Measurements from ENCODE around the gene GAS6.
"Not testable (repeated sequence)": the region's sequence is repeated elsewhere in the genome, so short reads cannot be mapped to it uniquely, and the experiment has no call there.

GAS6 gene

DNA sequence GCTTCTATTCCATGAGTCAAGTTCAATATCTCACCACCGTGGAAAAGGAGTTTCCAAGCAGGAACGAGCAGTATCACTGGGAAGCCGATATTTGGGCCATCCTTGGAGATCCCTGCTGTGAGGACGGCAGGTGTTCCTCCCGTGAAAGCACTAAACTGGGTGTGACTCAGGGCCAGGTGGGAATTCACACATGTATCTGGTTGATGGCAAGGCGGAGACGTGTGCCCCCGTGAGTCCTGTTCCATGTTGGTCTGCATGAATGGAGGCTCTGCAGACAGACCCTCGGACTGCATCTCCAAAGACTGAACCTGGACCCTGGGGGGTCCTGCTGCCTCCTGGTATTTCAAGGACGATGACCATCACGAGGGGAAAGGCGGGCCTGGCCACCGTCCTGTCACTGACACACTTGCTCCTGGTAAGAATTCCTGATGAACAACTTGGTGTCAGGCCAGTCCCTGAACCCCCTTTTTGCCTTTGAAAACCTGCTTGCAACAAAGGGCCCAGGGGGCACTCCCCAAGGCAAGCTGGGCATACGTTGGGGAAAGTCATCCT is 22.8 kb upstream of the GAS6 start:
- no peak for DNase-seq

DNA sequence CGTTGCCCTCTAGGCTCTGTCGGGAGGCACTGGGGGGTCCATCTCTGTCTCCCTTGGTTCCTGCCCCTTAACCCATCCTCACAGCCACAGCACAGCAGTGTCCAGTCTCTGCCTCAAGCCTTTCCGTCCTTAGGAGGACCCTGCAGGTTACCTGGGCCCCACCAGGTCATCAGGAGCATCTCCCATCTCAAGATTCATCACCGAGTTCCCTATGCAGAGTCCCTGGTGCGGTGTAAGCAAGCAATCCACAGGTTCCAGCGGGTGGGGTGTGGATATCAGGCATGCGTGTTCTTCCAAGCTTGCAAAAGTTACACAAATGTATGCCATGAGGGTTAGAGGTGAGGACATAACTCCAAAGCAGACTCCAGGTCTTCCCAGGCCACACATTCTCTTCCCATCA is 20.9 kb upstream of the GAS6 start:
- DNase-seq = no peak

DNA sequence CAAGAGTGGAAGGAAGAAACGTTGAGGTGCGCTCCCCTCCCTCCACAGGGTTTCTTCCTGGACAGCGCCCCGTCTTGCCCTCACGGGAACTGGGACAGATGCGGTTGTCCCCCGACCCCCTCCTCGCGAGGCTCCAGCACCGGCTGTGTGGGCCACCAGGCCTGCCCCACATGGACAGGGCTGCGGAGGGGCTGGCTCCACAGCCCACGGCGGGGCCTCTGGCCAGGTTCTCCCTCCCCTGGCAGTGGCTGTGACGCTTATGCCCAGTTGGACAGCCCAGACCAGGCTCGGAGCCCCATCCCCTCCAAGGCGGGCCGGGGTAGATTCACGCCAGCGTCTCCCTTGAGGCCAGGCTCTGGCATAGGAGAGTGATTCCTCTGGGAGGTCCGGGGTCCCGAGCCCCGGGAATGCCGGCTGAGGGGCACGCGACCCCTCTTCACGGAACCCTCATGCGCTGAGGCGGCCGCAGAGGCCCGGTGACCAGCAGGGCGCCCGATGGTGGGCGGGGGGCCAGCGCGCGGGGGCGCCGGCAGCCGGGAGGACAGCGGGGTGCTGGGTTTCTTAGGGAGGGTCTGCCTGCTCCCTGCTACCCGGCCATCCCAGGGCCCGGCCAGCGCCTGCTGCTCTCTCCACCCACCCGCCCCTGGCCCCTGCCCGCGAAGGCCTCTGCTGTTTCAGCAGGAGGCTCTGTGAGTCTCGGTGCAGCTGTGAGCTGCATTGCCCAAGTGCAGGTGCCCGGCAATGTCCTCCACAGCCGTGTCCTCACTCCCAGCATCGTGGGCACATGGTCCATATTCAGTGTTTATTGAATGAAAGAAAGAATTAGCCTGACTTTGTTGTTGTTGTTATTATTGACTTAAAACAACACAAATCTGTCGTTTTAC is 20.3 kb upstream of the GAS6 start:
- DNase-seq = no peak

DNA sequence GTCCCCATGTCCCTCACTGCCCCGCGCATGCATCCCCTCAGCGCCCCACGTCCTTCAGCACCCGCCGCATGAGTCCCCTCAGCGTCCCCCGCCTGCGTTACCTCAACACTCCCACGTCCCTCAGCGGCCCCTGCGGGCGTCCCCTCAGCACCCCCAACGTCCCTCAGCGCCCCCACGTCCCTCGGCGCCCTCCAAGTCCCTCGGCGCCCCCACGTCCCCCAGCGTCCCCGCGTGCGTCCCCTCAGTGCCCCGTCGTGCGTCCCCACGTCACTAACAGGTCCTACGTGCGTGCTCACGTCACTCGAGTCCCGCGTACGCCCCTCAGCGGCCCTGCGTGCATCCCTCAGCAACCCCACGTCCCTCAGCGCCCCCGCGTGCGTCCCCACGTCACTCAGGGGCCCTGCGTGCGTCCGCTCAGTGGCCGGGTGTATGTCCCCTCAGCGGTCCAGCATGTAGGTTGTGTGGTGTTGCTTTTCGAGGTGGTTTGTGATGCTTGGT is 19.5 kb upstream of the GAS6 start:
- DNase-seq = no peak

DNA sequence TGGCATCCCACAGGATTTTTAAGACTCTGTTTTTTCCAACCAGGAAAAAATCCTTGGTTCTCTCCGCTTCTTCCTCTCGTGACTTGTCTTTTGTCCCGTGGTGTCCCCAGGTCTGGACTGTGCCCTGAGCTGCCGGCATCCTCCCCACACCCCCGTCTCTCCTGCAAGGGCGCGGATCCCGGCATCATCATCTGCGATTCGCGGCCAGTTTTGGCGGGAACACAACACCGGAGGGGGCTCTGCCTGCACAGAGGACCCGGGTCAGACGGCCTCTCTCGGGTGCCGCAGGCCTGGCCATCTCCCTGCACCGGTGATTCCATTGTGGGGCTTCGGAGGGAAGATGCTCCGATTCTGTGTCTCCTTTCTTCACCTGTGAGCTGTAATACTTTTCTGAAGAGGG is 18.8 kb upstream of the GAS6 start:
- no peak for DNase-seq

DNA sequence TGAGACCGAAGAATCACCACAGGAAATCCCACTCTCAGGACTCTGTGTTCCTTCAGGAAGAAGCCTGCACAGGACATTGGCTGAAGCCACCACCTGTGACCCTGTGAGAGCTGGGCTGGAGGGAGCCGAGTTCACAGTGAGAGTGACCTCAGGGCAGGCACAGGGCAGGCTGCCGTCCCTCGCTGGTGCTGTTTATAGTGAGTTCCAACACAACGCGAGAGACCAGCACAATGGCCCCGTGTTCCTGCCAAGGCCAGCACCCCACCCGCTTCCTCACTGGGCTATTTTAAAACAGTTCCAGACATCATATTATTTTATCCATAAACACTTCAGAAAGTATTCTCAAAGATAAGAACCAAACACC is 18.4 kb upstream of the GAS6 start:
- no peak for DNase-seq

DNA sequence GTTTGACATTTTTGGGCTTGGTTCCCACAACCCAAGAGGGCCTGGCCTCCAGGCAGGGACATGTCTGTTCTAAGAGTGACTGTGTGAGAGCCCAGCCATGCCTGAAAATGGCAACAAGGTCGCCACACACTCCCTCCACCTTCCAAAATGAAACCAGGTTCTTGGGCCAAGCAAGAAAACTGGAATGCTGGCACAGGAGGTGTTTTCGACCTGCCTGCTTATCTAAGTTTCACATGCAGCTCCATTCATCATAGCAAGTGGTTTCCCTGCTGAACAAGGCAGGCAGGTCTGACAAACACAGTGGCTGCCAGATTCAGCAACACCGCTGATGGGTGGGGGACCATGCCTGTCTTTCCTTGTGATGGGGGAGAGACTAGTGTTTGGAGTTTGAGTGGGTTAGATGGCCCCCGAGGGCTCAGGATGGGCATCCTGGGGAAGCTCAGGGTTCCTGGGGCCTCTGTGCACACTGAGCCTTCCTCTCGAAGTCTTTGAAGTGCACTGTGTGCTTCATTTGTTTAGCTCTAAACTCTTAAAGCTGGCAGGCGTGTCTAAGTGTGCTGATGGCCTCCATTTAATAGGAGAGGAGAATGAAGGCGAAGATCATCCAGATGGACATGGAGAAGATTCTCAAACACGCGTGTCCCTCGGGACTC is 17.9 kb upstream of the GAS6 start:
- no peak for DNase-seq

DNA sequence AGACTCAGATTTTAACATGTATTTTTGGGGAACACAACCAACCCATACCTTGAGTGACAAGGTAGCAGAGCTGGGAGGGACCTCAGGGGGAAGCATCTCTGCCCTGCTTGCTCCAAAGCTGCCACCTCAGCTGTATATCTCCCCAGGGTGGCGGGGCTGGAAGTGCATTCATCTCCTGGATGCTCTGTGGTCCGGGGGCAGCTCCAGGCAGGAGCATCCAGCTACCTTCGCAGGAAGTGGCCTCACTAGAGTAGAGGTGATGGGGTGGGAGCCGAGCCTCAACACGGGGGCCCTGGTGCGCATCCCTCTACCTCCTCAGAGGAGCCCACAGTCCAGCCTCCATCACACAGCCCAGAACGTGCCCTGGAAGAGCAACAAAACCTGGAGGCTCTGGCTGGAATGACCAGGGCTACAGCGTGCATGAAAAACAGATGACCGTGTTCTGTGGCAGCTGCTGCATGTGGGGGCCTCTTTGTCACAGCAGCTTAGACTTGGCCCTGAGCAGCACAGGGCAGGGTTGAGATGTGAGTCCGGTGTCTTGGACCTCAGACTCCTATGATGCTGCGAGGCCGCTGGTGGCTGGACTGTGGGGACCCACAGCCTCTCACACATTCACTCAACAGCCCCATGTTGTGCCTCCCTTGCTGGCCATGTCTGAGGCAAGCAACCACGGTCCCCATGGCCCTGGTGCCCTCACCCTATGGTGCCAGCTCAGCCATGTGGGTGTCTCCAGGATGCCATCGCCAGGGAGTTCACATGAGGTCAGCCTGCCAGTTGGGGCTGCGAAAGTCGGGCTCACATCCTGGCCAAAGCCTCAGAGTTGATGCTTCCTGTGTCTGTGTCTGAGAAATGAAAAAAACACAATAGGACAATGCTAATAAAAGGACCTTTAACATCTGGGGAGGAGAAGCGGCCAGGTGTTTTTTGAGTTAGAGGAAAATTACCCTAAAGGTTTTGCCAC is 17.1 kb upstream of the GAS6 start:
- no peak for DNase-seq

DNA sequence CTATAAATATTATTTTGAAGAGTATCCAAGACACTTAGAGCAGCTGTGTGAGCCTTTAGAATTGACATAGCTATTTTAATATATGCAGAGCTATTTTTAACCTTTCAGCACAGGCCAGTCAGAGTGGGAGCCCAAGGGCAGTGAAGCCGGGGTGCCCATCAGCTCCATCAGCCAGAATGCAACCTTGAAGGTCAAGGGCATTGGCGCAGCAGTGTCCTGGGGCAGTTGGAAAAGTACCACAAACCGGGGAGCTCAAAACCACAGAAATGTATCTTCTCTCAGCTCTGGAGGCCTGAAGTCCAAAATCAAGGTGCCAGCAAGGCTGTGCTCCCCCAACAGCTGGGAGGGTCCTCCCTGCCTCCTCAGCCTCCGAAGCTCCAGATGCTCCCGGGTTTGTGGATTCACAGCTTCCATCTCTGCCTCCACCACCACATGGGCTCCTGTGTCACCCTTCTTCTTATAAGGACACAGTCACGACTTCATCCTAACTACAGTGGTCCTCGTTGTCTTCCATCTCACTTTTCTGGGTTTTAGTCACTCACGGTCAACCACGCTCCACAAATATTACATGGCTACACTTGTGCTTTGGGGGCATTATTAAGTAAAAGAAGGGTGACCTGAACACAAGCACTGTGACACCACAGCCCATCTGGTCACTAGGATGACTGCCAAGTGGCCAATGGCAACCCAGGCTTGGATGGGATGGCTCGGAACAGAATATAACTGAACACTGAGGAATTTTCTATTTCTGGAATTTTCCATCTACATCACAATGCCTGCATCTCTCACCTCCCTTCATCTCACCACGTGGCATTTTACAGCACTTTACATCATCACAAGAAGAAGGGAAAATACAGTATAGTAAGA is 15.9 kb upstream of the GAS6 start:
- no peak for DNase-seq

DNA sequence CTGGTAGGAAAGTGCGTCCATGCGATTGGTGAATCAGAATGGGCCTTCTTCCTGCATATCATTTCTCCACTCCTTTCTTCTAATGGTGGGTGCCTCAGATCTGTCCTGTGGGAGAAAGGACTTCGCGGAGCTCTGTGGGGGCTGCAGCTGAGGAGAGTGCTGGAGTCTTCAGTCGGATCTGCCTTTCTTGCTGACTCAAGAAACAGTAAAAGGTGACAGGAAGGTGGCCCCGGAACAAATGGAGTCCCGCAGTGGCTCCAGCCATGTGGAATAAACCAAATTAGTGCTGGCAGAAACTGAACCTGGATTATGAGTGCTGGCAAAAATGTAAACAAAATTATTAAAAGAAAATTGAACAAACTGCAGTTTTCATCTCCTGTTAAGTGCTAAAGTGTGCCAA is 15.1 kb upstream of the GAS6 start:
- DNase-seq = no peak

DNA sequence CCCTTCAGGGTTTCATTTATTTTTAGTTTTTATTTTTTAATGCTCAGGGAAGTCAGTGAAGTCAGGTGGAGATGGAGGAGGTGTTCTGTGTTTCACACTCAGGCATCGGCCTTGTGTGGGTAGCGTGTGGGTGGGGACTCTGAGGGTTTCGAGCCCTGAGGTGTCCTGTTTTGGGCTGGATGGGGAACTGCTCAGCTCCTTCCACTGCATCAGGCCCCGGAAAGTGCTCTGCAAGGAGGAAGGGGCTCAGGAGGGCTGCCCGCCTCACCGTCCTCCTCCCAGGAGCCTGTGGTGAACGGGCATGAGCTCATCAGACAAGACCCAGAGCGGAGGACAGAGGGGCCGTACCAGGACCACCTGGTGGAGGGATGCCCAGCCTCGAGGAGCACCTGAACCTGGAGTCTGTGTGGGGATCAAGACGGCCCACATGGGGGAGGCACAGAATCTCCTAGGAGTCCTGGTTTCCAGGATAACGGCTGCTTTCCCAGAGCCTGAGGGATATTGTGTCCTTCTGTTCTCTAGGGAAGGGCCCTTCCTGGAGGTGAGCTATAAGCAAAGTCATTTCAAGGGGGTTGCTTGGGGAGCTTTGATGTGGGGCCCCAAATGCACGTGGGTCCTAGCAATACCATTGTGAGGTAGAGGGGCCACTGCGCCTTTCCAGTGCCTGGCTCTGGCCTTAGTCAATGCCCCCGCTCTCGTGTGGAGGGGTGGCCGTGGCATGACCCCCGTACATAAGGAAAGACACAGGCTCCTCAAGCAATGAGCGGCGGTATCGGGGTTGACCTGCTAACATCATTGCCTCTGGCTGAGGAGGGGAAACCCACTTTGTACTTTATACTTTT is 13.5 kb upstream of the GAS6 start:
- no peak for DNase-seq

DNA sequence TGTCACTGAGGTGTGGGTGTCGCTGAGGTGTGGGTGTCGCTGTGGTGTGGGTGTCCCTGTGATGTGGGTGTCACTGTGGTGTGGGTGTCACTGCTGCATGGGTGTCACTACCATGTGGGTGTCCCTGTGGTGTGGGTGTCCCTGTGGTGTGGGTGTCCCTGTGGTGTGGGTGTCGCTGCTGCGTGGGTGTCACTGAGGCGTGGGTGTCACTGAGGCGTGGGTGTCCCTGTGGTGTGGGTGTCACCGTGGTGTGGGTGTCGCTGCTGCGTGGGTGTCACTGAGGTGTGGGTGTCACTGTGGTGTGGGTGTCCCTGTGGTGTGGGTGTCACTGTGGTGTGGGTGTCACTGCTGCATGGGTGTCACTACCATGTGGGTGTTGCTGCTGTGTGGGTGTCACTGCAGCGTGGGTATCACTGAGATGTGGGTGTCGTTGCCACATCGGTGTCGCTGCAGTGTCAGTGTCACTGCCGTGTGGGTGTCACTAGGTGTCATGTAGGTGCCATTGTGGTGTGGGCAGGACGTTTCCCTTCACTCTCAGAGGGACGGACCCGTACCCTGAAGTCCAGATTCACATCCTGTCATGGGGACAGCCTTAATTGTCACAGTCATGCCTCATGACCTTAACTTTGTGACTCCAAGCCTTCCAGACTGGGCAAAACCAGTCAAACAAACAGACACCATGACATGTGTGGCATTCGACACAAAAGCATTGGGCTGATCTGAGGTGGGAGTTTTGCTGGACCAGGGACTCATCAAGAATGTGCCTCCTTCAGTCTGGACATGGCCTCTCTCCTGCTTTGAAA is 12.7 kb upstream of the GAS6 start:
- no peak for DNase-seq

DNA sequence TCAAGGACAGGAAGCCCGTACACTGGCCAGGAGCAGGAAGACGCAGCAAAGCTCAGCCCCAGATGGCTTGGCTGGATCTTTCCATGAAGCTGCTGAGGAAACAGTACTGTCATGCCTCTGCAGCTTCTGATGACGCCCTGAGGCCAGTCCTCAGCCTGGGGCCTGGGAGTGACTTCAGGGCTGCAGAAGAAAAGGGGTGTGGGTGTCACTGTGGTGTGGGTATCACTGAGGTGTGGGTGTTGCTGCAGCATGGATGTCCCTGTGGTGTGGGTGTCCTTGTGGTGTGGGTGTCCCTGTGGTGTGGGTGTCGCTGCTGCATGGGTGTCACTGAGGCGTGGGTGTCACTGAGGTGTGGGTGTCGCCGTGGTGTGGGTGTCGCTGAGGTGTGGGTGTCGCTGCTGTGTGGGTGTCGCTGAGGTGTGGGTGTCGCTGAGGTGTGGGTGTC is 12.0 kb upstream of the GAS6 start:
- DNase-seq = no peak

DNA sequence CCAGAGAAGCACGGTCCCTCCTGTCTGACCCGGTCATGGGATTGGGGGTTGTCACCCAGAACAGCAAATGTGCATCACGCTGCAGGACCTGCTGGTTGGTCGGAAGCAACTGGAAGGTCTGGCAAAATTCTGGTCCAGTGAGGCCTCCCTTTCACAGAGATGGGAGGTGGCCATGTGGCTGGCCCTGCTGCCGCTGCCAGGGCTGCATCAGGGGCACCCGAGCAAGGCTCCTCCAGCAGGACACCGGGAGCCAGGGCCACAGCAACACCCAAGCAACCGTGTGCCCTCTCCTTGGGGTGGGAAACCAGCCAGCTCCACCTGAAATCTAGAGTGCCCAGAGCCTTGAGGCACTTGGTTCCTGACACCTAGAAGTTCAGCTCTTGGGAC is 11.5 kb upstream of the GAS6 start:
- no peak for DNase-seq

DNA sequence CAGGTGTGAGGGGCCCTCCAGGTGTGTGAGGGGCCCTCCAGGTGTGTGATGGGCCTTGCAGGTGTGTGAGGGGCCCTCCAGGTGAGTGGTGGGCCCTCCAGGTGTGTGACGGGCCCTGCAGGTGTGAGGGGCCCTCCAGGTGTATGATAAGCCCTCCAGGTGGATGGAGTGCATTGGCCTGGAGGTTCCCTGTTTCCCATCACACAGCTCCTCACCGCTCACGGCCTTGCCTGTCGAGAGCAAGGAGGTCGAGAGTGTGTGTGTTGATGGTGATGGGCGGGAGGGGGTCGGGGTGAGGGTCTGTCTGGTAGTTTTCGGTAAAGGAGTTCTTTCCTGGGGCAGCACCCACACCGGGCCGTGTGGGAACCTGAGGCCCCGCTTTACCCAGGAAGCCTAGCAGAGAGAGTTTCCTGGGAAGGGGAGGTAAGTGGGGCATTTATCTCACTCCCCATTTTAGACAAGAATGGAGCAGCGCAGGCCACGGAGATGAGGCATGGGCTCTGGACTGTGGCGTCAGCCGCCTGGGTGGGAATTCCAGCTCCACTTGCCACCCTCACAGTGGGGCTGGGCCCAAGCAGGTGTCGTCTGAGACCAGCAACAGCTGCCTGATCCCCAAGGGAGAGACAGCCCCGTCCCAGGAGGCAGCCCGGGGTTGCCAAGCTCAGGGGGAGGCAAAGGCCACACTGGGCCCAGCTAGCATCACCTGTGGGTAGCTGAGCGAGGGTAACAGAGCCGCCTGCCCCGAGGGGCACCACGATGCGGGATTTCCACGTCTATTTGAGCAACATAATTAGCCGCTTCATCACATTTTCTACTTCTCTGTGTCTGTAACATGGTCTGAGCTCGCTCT is 10.9 kb upstream of the GAS6 start:
- DNase-seq = no peak

DNA sequence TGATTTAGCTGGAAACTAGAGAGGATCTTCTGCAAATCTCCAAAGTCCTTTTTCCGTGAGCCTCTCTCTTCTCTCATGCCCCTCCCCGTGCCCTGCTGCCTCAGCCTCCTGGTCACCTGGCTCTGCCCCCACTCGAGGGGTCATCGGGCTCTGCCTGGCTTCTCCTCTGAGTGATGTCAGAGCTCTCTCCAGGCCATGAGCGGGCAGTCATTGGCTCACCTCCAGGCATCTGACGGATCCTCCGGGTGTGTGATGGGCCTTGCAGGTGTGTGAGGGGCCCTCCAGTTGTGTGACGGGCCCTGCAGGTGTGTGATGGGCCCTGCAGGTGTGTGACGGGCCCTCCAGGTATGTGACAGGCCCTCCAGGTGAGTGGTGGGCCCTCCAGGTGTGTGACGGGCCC is 10.3 kb upstream of the GAS6 start:
- no peak for DNase-seq

DNA sequence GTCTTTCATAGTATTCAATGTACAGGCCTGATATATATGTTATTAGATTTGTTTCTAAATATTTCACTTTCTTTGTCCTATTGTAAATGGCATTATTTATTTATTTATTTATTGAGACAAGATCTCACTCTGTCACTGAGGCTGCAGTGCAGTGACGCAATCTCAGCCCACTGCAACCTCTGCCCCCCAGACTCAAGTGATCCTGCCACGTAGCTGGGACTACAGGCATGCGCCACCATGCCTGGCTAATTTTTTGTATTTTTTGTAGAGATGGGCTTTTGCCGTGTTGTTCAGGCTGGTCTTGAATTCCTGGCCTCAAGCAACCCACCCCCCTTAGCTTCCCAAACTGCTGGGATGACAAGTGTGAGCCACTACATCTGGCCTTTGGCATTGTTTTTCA is 5.4 kb upstream of the GAS6 start:
- no peak for DNase-seq

DNA sequence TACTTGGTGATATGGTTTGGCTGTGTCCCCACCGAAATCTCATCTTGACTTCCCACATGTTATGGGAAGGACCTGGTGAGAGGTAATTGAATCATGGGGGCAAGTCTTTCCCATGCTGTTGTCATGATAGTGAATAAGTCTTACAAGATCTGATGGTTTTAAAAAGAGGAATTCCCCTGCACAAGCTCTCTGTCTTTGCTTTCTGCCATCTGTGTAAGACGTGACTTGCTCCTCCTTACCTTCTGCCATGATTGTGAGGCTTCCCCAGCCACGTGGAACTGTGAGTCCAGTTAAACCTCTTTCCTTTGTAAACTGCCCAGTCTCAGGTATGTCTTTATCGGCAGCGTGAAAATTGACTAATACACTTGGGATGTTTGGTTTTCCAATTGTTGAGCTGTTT is 4.0 kb upstream of the GAS6 start:
- DNase-seq = not testable (repeated sequence)

DNA sequence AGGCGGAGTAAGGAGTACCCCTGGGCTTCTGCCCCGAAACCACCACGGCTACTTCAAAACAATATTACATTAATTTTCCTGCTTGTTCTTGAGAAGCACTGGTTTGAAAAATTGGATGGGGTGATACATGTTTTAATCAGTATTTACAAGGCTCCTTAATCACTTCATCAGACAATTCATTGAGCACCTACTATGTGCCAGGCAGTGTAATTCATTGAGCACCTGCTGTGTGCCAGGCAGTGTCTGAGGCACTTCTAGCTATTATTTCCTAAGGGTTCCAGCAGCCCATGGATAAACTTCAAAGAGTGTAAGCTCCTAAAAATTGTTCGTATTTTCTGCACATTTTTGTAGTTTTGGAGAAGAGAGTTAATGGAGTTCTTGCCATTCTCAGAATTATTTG is 1.6 kb upstream of the GAS6 start:
- DNase-seq = no peak

Measured in SW 1271 (cell line).